WTC11 (cell line): Measurements from ENCODE around the gene OTUB2. TPM values are rescaled to one million over a fixed set of nuclear protein-coding genes. Genes with fewer than 3 reads are reported as not detected.

Experiments used
- ATAC-seq: fragments of 200-7000 bp; cut with Tn5 transposase; 2 replicates; pipeline ENCODE4 v1.10.0; 2021; ENCODE audit warnings: mild to moderate bottlenecking, moderate library complexity
- CTCF ChIA-PET: fragments of 300-600 bp; sonication (Branson Sonifier 250); formaldehyde crosslinking; loops from one replicate; lab custom pipeline; 2021; ENCODE audit warnings: antibody characterized with exemption; lab: Charles Lee
- POLR2A ChIA-PET: fragments of 350-600 bp; sonication (Branson Sonifier 250); formaldehyde crosslinking; loops from one replicate; lab custom pipeline; 2021; ENCODE audit warnings: antibody characterized with exemption; lab: Charles Lee
- DNase-seq: peaks from one replicate; pipeline ENCODE4 v3.0.0; 2021; ENCODE audit warnings: low spot score
- H3K27ac Mint-ChIP-seq: 2 replicates; pipeline ENCODE4 v1.8.0; 2021; ENCODE audit warnings: mixed read lengths
- H3K27me3 Mint-ChIP-seq: 2 replicates; pipeline ENCODE4 v1.8.0; 2021; ENCODE audit warnings: low read depth, mild to moderate bottlenecking, moderate library complexity, mixed read lengths
- H3K36me3 Mint-ChIP-seq: 2 replicates; pipeline ENCODE4 v1.8.0; 2021; ENCODE audit warnings: mixed read lengths
- H3K4me1 Mint-ChIP-seq: 2 replicates; pipeline ENCODE4 v1.8.0; 2022; ENCODE audit warnings: mixed read lengths
- H3K4me3 Mint-ChIP-seq: 2 replicates; pipeline ENCODE4 v1.8.0; 2021; ENCODE audit warnings: mild to moderate bottlenecking, moderate library complexity, mixed read lengths
- H3K9me3 Mint-ChIP-seq: 2 replicates; pipeline ENCODE4 v1.8.0; 2021; ENCODE audit warnings: mixed read lengths
- AR ChIP-seq: fragments of 250-450 bp; sonication (Bioruptor Pico); IDR thresholded peaks from 2 replicates; pipeline ENCODE4 v1.9.0; 2021; ENCODE audit warnings: mild to moderate bottlenecking
- CBFB ChIP-seq: sonication (generic); formaldehyde crosslinking; IDR thresholded peaks from 2 replicates; pipeline ENCODE4 v1.8.1; 2022; ENCODE audit warnings: mild to moderate bottlenecking, low read depth, missing genetic modification reagents
- CREB1 ChIP-seq: sonication (generic); formaldehyde crosslinking; IDR thresholded peaks from 2 replicates; pipeline ENCODE4 v1.8.0; 2023; ENCODE audit warnings: mild to moderate bottlenecking, missing genetic modification reagents
- E2F1 ChIP-seq: sonication (generic); formaldehyde crosslinking; IDR thresholded peaks from 2 replicates; pipeline ENCODE4 v1.8.0; 2022; ENCODE audit warnings: mild to moderate bottlenecking, missing genetic modification reagents
- ELF4 ChIP-seq: sonication (generic); formaldehyde crosslinking; IDR thresholded peaks from 2 replicates; pipeline ENCODE4 v1.8.1; 2022; ENCODE audit warnings: low read depth, mild to moderate bottlenecking, moderate library complexity, missing genetic modification reagents
- FOXP1 ChIP-seq: sonication (generic); formaldehyde crosslinking; IDR thresholded peaks from 2 replicates; pipeline ENCODE4 v1.8.0; 2022; ENCODE audit warnings: missing genetic modification reagents, mild to moderate bottlenecking, moderate library complexity, borderline replicate concordance
- FOXP4 ChIP-seq: sonication (generic); formaldehyde crosslinking; IDR thresholded peaks from 2 replicates; pipeline ENCODE4 v1.8.0; 2022; ENCODE audit warnings: mild to moderate bottlenecking, missing genetic modification reagents
- JAZF1 ChIP-seq: fragments of 250-450 bp; sonication (Bioruptor Pico); IDR thresholded peaks from 2 replicates; pipeline ENCODE4 v1.9.0; 2021; ENCODE audit warnings: moderate library complexity, mild to moderate bottlenecking, inconsistent platforms
- JUN ChIP-seq: sonication (generic); formaldehyde crosslinking; IDR thresholded peaks from 2 replicates; pipeline ENCODE4 v1.8.0; 2023; ENCODE audit warnings: mild to moderate bottlenecking, missing genetic modification reagents
- MLX ChIP-seq: sonication (generic); formaldehyde crosslinking; IDR thresholded peaks from 2 replicates; pipeline ENCODE4 v1.8.1; 2023; ENCODE audit warnings: mild to moderate bottlenecking, missing genetic modification reagents, moderate library complexity
- MXD4 ChIP-seq: fragments of 250-450 bp; sonication (Bioruptor Pico); IDR thresholded peaks from 2 replicates; pipeline ENCODE4 v1.8.0; 2021; ENCODE audit warnings: mild to moderate bottlenecking, moderate library complexity, borderline replicate concordance
- MYBL2 ChIP-seq: sonication (generic); formaldehyde crosslinking; IDR thresholded peaks from 2 replicates; pipeline ENCODE4 v1.8.1; 2023; ENCODE audit warnings: mild to moderate bottlenecking, moderate library complexity, missing genetic modification reagents
- PREB ChIP-seq: sonication (generic); formaldehyde crosslinking; IDR thresholded peaks from 2 replicates; pipeline ENCODE4 v1.8.1; 2022; ENCODE audit warnings: mild to moderate bottlenecking, missing genetic modification reagents, moderate library complexity, borderline replicate concordance
- RELA ChIP-seq: sonication (generic); formaldehyde crosslinking; IDR thresholded peaks from 2 replicates; pipeline ENCODE4 v1.8.1; 2022; ENCODE audit warnings: missing genetic modification reagents, mild to moderate bottlenecking, borderline replicate concordance
- TEAD1 ChIP-seq: sonication (generic); formaldehyde crosslinking; IDR thresholded peaks from 2 replicates; pipeline ENCODE4 v1.8.0; 2022; ENCODE audit warnings: mild to moderate bottlenecking, missing genetic modification reagents
- TEAD4 ChIP-seq: sonication (generic); formaldehyde crosslinking; IDR thresholded peaks from 2 replicates; pipeline ENCODE4 v1.8.0; 2022; ENCODE audit warnings: mild to moderate bottlenecking, missing genetic modification reagents
- USF2 ChIP-seq: sonication (generic); formaldehyde crosslinking; IDR thresholded peaks from 2 replicates; pipeline ENCODE4 v1.8.1; 2023; ENCODE audit warnings: mild to moderate bottlenecking, missing genetic modification reagents, moderate library complexity
- ZMAT4 ChIP-seq: fragments of 250-450 bp; sonication (Bioruptor Pico); IDR thresholded peaks from 2 replicates; pipeline ENCODE4 v1.9.0; 2021; ENCODE audit warnings: mild to moderate bottlenecking
- ZNF423 ChIP-seq: fragments of 250-450 bp; sonication (Bioruptor Pico); IDR thresholded peaks from 2 replicates; pipeline ENCODE4 v2.1.2; 2022; ENCODE audit warnings: mild to moderate bottlenecking, moderate library complexity
- total RNA-seq: library from RNA; stranded (reverse); gene quantifications from 3 replicates; pipeline ENCODE4 v1.2.3, GENCODE V29; 2021

The OTUB2 gene
- total RNA-seq, 1 experiment from 2014 or later, result 3.5 TPM

GRCh38 chr14:93993382-93993781 lies 32.8 kb upstream of the OTUB2 start:
- Mint-ChIP-seq H3K27ac (no peak overlapping the region), H3K9me3 (no peaks in the 10 kb centered on the region), H3K36me3 (no peaks in the 10 kb centered on the region), H3K27me3 (no peaks in the 10 kb centered on the region; the same call in 1 of the 2 replicates), H3K4me3 (no peak overlapping the region), H3K4me1 (peaks cover 6% of the 10 kb centered on the region; the same call in 1 of the 2 replicates)
- no peak for ATAC-seq
- ChIA-PET POLR2A (no interaction called here), CTCF (interaction anchor here (1.2 to 4.1 kb wide), 3 partner anchors 8 to 54 kb away, joined by 3 to 35 read pairs (median 7); no protein-coding TSS in a partner anchor)
- no peak for DNase-seq
- TF ChIP-seq AR (CRISPR knock-in tag) (no peak), FOXP1 (CRISPR knock-in tag) (no peak), CREB1 (no peak), MXD4 (CRISPR knock-in tag) (no peak)

GRCh38 chr14:93994919-93995682 lies 31.0 kb upstream of the OTUB2 start:
- no peaks in the 10 kb centered on the region for H3K9me3 Mint-ChIP-seq
- DNase-seq, result peak; percentile 36
- H3K4me1 Mint-ChIP-seq, result peaks cover 6% of the 10 kb centered on the region; the same call in 1 of the 2 replicates
- H3K4me3 Mint-ChIP-seq, result no peak overlapping the region
- no peak overlapping the region for H3K27ac Mint-ChIP-seq
- ChIA-PET CTCF (interaction anchor here (1.0 to 9.0 kb wide), 4 partner anchors 10 to 137 kb away, joined by 3 to 230 read pairs (median 4); no protein-coding TSS in a partner anchor), POLR2A (no interaction called here)
- ATAC-seq, result peak; percentile 75
- no peaks in the 10 kb centered on the region for H3K36me3 Mint-ChIP-seq
- no peak for TF ChIP-seq RELA (CRISPR knock-in tag)
- TF ChIP-seq USF2 (CRISPR knock-in tag), result peak; percentile 50; the same call in 1 of the 2 replicates
- TF ChIP-seq, all 79 proteins: peak for 1
- H3K27me3 Mint-ChIP-seq, result no peaks in the 10 kb centered on the region; the same call in 1 of the 2 replicates

GRCh38 chr14:93996130-93996695 lies 29.9 kb upstream of the OTUB2 start:
- Mint-ChIP-seq H3K27ac (no peak overlapping the region), H3K4me3 (no peak overlapping the region), H3K4me1 (peaks cover 6% of the 10 kb centered on the region; the same call in 1 of the 2 replicates), H3K9me3 (no peaks in the 10 kb centered on the region), H3K36me3 (no peaks in the 10 kb centered on the region), H3K27me3 (no peaks in the 10 kb centered on the region)
- DNase-seq (no peak), ATAC-seq (peak; percentile 22)
- CTCF ChIA-PET, result interaction anchor here (0.5 to 9.0 kb wide), 6 partner anchors 12 to 136 kb away, joined by 3 to 230 read pairs (median 4); no protein-coding TSS in a partner anchor
- POLR2A ChIA-PET, result no interaction called here
- TF ChIP-seq JUN (CRISPR knock-in tag), result no peak
- no peak for TF ChIP-seq PREB
- TF ChIP-seq CBFB (CRISPR knock-in tag), result no peak
- no peak for TF ChIP-seq MLX (CRISPR knock-in tag)
- TF ChIP-seq ZMAT4 (CRISPR knock-in tag), result no peak
- TF ChIP-seq ZNF423 (CRISPR knock-in tag), result no peak
- TF ChIP-seq TEAD1 (CRISPR knock-in tag), result no peak
- TF ChIP-seq JAZF1, result no peak
- no peak for TF ChIP-seq MYBL2 (CRISPR knock-in tag)
- TF ChIP-seq ELF4 (CRISPR knock-in tag), result no peak
- TF ChIP-seq USF2 (CRISPR knock-in tag), result no peak
- no peak for TF ChIP-seq TEAD4
- TF ChIP-seq E2F1, result no peak
- TF ChIP-seq FOXP4 (CRISPR knock-in tag), result no peak
